ENCODE measurements around the gene RPL36.
"Not testable (repeated sequence)": the region's sequence is repeated elsewhere in the genome, so short reads cannot be mapped to it uniquely, and the experiment has no call there.

Gene RPL36

DNA sequence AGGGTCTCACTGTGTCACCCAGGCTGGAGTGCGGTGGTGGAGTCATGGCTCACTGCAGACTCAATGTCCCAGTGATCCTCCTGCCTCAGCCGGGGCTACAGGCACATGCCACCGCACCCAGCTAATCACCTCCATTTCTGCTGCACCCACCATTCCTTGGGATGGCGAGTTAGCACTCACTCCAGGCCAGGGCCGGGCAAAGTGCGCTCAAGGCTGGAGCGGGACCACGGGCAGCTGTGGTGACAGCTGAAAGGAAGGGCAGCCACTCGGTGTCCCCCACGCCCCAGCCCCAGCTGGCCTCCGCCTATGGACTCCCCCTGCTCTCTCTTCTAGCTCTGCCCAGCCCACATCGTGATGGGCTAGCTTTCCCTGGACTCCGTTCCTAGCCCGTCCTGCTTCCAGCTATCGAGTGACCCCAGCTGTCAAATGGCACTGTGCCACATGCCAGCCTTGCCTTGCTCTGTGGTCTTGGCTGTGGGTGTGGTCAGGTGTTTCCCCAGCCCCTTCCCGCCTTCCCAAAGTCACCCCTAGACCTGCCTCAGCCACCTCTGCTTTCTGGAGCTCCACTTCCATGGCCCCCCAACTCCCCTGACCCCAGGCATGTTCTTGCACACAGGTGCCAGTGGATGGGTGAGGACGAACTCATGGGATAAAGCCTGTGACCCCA, 13.9 kb upstream of the RPL36 start:
- no peak for DNase-seq

GRCh38 chr19:5676772-5677105, 13.4 kb upstream of the RPL36 start:
- no peak for DNase-seq

DNA sequence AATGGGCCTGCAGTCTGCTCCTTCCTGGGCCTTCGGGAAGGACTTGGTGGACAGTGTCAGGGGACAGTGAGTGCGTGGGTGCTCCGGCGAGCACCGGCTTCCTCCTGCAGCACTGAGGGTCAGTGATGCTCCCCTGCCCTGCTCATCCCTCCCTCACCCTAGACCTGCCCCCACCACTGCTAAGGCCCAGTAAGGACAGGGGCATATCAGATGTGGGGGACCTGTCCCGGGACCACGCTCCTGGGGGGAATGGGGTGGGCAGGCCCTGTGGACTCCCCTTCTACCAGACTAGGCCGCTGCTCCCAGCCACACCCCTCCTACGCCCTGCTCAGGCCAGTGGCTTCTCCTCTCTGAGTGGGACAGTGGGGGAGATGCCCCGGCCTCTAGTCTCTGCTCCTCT, 13.0 kb upstream of the RPL36 start:
- DNase-seq = no peak

DNA sequence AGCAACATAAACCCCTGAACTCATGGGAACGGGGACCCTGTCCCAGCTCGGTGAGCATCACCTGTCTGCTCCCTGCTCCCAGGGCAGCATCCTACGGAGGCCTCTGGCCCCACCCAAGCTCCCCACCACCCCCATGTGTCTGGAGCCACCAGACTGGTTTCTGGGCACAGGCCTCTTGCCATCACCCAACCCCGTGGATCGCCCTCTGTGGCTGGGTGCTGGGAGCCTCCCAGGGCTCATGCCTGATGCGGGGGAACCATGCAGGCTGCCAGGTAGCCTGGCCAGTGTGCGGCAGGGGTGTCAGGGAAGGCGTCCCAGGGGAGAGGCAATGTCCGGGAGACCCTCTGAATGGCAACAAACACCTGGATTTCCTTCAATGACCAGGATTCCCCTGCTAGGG, 12.5 kb upstream of the RPL36 start:
- DNase-seq = no peak

GRCh38 chr19:5678071-5678718, 11.9 kb upstream of the RPL36 start:
- no peak for DNase-seq

GRCh38 chr19:5679289-5680083, 10.6 kb upstream of the RPL36 start:
- DNase-seq = no peak

- peak in 1 of 2 donors; percentile 29 for DNase-seq
Measured at GRCh38 chr19:5680084-5680436, 10.0 kb upstream of the RPL36 start.

- peak; percentile 97 to 98 for DNase-seq
Measured at GRCh38 chr19:5680437-5681368, 9.4 kb upstream of the RPL36 start, which contains the start of the genes HSD11B1L and MICOS13. HSD11B1L (plus strand) TSS chr19:5681027; CDS start chr19:5684833, 3,806 bp downstream. MICOS13 (minus strand) TSS chr19:5680516; CDS start chr19:5680486, 30 bp downstream.

DNA sequence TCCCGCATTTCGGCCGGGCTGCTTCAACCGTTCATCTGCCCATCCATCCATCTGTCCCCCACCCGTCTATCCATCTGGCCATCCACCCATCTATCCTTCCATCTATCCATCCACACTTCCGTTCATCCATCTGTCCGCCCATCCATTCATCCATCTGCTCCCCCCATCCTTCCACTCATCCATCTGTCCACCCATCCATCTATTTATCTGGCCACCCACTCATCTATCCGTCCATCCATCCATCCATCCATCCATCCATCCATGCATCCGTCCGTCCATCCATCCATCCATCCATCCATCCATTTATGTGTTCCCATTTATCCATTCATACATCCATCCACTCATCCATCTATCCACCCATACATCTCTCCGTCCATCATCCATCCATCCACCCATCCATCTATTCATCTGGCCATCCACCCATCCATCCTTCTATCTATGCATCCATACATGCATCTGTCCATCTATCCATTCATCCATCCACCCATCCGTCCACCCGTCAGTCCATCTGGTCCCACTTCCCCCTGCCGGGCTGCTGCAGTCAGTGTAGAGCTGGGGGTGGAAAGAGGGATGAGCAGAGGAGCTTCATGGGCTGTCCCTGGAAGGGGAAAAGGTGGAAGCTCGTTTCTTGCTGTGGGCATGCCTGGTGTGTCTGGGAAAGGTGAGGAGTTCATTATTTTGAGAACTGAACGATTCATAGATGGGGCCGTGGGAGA, 8.5 kb upstream of the RPL36 start:
- DNase-seq = no peak

- no peak for DNase-seq
Measured at GRCh38 chr19:5682107-5682482, 8.0 kb upstream of the RPL36 start.

DNA sequence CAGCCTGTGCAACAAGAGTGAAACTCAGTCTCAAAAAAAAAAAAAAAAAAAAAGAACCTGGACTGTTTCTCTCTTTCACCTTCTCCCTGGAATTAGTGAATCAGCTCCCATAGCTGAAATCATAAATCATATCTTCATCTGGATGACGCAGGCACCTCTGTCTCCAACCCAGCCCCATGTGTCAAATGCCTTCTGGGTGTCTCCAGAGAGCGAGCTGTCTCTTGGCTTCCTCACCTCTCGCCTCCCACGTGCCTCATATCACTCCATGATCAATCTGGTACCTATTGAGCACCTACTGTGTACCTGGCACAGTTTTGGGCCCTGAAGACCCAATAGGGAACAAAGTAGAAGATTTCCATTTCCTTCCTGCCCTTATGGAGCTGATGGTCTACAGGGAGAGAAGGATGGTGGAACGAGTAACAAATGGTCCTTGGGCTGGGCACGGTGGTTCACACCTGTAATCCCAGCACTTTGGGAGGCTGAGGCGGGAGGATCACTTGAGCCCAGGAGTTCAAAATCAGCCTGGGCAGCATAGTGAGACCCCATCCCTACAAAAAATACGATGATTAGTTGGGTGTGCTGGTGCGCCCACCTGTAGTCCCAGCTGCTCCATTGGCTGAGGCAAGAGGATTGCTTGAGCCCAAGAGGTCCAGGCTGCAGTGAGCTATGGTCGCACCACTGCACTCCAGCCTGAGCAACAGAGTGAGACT, 6.8 kb upstream of the RPL36 start:
- DNase-seq = no peak

DNA sequence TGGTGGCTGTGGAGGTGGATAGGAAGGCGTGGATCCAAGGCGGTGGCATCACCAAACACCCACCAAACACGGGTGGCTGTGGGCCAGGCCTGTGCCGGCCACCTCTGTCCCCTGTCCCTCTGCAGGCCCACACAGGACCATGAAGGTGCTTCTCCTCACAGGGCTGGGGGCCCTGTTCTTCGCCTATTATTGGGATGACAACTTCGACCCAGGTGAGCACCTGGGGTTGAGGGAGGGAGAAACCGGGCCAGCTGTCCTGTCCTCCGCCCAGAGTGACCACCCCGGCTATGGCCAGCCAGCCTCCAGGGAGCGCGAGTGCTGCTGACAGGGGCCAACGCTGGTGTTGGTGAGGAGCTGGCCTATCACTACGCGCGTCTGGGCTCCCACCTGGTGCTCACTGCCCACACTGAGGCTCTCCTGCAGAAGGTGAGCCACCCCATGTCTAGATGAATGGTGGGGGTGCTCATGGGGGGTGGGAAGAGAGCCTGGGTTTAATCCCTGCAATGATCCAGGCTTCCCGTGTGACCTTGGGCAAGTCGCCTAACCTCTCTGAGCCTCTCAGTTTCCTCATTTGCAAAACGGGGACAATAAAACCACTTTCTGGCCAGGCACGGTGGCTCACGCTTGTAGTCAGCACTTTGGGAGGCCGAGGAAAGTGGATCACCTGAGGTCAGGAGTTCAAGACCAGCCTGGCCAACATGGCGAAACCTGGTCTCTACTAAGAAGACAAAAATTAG, 5.2 kb upstream of the RPL36 start:
- DNase-seq = no peak

- no peak for DNase-seq
Measured at GRCh38 chr19:5686326-5686646, 3.8 kb upstream of the RPL36 start.

DNA sequence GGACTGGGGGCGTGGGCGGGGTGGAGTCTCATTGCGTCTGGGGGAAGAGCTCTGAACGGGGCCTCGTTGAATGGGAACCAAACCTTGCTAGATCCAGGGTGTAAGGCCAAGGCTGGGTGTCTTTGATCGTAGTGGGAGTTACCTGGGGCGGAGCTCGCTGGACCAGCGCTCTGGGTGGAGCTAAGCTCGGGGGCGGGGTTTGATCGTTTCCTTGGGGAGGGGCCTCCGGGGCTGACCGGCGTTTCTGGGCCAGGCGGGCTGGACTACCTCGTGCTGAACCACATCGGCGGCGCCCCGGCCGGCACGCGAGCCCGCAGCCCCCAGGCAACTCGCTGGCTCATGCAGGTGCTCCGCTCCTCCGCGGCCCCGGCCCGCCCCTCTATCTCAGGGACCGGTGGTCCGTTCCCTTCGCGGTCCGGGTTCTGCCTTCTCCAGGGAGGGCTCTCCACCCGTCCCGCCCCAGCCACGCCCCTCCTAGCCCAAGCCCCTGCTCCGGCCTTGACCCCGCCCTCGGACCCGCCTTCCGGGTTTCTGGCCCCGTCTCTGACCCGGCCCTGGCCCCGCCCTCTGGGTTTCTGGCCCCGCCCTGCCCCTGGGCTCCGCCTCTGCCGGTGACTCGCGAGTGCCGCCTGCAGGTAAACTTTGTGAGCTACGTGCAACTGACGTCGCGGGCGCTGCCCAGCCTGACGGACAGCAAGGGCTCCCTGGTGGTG, 3.3 kb upstream of the RPL36 start:
- DNase-seq = peak; percentile 93 to 96

GRCh38 chr19:5687360-5688198, 2.5 kb upstream of the RPL36 start:
- DNase-seq = no peak

DNA sequence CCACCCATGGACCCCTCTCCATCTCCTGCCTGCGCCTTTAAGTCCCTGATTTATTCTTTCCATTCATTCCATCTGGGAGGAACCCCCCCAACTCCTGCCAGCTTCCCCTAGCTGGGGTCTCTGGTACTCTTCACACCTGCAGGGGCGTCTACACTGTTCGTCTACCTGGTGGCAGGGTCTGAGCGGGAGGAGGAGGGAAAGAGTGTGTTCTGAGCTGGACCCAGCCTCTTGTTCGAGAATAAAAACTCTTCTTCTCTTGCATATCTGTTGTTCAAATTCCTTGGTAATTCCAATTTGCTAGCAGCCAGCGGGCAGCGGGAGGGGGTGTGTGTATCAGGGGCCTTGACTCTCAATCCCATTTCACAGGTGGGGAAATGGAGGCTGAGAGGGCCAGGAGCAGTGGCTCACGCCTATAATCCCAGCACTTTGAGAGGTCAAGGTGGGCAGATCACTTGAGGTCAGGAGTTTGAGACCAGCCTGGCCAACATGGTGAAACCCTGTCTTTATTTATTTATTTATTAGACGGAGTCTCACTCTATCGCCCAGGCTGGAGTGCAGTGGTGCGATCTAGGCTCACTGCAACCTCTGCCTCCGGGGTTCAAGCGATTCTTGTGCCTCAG, 1.7 kb upstream of the RPL36 start:
- DNase-seq = not testable (repeated sequence)

DNA sequence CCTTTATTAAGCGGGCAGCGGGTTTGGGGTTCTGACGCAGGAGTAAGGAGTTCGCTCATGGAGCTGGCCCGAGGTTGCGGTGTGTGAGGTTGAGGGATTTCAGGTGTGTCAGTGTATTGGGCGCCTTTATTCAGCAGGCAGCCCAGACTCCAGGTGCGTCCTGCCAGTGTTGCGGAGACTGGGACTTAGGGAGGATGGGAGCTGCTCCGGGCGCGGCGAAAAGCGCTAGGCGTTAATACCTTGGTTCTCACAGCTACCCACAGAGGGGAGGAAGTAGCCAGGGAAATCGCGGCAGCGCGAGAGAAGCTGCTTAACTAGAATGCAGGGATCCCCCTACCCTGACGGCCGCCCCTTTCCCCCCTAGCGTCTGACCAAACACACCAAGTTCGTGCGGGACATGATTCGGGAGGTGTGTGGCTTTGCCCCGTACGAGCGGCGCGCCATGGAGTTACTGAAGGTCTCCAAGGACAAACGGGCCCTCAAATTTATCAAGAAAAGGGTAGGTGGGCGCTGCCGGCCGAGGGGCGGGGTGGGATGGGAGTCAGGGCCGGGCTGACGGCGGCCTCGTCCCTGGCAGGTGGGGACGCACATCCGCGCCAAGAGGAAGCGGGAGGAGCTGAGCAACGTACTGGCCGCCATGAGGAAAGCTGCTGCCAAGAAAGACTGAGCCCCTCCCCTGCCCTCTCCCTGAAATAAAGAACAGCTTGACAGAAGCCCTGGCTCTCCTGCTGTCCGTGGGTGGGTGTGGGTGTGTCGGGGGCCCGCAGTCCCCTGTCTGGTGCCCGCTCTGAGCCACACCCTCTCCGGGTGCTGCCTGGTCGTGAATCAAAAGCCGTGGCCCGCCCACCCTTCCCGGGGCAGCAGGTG, 1.1 kb downstream of the RPL36 start:
- DNase-seq = peak; percentile 67 to 81
